Fibroblast of gingiva (primary cell): ENCODE measurements around the gene NKAIN2.
"Not testable (repeated sequence)": the region's sequence is repeated elsewhere in the genome, so short reads cannot be mapped to it uniquely, and the experiment has no call there.

Experiments used
- DNase-seq: peaks from one replicate; pipeline ENCODE4 v3.0.0-alpha.2; 2011; ENCODE audit warnings: low read depth

NKAIN2 gene

DNA sequence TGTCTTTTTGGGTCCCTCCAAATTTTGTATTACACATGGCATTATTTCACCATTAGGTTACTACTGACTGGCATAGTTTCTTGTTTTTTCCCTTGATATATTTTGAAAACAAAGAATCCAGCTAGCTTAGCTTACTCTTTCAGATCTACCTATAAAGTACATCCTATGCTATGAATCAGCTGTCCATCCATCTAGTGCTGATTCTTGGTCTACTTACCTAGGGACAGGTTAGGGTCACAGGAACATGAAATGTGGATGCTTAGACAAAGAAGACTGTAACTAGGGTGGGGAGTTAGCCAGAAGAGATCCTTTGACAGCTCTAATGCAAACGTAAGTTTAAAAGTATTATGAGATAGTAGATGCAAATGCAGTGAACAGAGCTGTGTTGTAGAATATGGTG, 91.7 kb downstream of the NKAIN2 start:
- no peak for DNase-seq

DNA sequence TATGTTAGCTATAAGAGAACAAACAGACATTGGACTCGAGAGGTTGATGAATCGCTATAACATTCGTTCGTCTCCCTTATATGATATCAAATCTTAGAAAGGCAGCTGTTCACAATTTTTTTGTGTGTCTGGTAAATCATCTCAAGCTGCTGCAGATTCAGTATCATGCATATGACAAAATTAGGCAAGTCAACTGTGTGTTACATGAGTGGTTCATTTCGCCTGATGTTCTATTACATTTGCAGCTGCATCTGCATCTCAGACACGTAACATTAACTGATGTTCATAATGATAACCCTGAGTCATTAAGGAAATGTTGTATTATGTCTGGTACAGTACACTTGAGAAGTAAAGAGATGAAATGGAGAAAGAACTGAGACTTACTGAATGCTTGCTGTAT, 92.1 kb downstream of the NKAIN2 start:
- DNase-seq, result no peak

GRCh38 chr6:123896869-123897268, 93.2 kb downstream of the NKAIN2 start:
- no peak for DNase-seq

- no peak for DNase-seq
Observed at GRCh38 chr6:123897965-123898364, 94.3 kb downstream of the NKAIN2 start.

- DNase-seq, result no peak
Observed at GRCh38 chr6:123898665-123899064, 95.0 kb downstream of the NKAIN2 start.

DNA sequence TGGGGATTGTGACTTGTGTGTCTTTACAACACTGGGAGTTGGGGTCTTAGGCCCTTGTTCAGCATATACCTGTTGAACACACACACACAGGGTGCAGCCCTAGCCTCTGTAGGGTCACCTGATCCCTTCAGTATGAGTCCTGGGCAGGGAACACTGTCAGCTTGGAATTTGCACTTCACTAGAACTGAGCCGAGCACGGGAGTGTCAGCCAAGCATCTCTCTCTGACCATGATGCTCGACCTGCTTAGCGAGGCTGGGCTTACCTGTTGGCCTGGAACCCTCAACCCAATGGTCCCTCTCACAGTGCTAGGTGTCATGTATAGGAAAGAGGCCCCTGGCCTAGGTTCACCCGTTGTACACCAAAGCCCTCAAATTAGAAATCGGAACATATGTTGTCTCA, 96.1 kb downstream of the NKAIN2 start:
- DNase-seq, result no peak

DNA sequence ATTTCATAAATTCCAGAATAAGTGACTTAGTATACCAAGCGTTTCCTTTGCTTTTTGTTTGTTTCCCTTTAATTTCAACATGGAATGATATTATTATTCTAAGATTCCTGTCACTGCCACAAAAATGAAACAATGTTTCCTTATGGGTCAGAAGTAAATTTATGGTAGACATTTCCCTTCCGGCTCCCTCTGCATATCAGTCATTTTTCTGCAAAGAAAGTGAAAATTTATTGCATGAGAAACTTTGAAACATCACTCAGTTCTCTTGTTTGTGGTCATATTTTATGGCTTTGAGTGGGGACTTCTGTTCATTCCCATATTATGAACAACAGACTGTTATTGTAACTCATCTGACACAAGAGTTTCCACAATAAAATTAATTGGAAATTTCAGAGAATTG, 97.8 kb downstream of the NKAIN2 start:
- DNase-seq, result no peak

GRCh38 chr6:123902738-123903313, 99.2 kb downstream of the NKAIN2 start:
- DNase-seq, result no peak

DNA sequence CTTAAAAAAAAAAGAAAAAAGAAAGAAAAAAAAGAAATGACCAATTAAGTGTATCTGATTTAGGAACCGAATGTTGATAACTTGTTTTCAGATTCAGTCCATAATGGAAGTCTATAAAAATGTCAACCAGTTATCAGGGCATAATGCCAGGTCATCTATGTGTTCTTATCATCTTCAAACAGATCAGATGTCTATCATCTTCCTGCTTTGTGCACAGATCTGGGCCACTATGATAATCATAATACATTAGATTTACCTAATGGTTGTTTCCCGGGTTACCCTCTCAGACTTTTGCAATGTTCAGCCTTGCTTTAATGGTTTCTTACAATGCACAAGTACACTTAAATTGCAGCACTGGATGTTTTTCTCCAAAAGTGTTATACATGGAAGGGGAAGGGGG, 100.6 kb downstream of the NKAIN2 start:
- no peak for DNase-seq

DNA sequence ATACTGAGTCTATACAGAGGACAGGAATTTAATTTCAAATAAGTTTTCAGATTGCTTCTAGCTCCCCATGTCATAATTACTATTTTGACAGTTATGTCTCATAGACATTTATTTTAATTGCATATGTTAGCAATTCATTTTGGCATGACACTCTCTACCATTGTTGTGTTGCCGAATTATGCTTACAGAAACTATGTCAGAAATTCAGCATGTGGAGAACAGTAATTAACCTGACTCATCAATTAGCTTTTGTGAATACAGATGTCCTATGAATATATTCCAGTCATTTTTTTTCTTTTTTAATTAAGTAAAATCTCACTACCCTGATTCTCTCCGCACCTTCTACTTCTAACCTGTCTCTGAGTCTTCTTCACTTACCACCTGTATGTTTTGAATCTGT, 105.1 kb downstream of the NKAIN2 start:
- DNase-seq, result no peak

DNA sequence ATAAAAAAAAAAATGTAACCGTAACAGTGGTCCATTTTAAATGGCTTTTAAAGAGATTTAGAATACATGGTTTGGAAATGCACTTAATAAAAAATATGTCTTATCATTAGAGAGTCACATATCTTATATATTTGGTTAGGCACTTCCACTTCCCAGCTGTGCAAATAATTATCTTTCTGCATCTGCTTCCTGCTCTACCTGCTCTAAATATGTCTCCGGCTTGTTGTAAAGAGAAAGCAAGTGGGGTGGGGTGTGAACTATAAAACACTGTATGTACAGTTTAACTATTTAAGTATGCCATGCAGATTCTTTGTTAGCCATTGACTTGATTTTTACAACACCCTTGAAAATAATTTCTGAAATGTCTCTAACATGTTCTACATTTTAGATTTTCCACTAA, 106.3 kb downstream of the NKAIN2 start:
- no peak for DNase-seq

DNA sequence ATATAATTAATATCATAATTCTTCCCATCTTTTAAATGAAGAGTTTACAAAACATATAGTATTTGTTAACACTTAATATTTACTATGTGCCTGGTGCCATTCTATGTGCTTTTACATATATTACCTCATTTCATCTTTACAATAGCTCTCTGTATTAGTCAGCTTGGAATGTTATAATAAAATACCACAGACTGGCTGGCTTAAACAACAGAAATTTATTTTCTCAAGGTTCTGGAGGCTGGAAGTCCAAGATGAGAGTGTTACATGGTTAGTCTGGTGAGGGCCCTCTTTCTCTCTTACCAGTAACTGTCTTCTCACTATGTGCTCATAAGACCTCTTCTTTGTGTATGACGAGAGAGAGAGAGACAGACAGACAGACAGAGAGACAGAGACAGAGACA, 110.2 kb downstream of the NKAIN2 start:
- no peak for DNase-seq

DNA sequence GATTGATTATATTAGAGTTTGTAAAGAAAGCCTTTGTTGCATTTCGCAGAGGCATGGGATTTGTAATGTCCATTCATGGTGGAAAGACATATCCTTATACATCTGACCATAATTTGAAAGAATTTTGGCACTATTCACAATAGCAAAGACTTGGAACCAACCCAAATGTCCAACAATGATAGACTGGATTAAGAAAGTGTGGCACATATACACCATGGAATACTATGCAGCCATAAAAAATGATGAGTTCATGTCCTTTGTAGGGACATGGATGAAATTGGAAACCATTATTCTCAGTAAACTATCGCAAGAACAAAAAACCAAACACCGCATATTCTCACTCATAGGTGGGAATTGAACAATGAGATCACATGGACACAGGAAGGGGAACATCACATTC, 119.7 kb downstream of the NKAIN2 start:
- DNase-seq, result not testable (repeated sequence)

DNA sequence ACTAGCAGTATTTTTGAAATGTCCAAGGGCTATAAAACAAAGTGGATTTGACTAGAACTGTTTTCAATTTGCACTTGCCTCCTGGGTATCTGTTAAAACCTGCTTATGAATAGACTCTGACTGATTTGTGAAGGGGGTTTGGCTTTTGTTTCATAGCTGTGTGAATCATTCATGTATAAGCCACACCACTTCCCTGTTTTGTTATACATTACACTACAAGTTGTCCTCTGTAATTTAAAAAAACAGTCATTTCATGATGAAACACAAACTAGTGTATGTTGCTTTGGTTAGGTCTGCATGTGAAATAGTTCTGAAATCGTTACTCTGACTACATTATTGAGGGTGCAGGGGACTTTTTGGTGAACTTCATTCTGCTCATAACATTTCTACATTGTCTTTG, 121.7 kb downstream of the NKAIN2 start:
- no peak for DNase-seq

GRCh38 chr6:123925842-123926399, 122.3 kb downstream of the NKAIN2 start:
- DNase-seq, result no peak

DNA sequence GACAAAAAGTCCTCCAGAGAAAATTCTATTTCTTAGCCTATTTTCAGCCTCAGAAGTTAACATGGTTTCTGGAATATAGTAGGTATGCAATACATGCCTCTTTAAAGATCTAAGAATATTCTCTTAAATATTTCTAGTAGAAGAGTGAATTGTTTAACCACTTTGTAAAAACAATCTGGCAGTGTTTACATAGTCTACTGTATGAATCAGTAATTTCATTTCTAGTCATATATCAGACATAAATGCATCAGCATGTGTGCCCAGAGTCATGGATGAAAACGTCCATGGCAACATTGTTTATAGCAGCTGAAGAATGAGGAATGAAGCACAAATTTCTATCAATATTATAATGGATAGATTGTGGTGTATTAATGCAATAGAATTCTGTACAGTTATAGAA, 124.9 kb downstream of the NKAIN2 start:
- no peak for DNase-seq

GRCh38 chr6:123931928-123932327, 128.3 kb downstream of the NKAIN2 start:
- DNase-seq, result no peak

GRCh38 chr6:123940551-123940950, 136.9 kb downstream of the NKAIN2 start:
- no peak for DNase-seq

DNA sequence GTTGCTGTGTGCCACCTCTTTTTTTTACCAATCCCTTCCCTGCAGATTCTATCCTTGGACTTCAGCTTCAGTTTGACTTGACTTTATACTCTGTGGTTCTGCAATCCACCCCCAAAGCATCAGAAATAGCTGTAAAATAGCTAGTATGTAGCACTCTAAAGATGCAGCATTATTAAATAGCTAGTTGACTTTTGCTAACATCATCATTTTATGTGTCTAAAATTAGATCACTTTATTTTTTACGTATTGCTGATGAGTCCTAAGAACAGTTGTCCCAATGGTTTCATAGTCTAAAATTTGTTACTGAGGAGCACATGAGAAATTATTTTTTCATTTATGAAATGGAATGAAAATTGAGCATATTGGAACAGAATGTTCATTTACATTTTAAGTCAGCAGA, 138.2 kb downstream of the NKAIN2 start:
- no peak for DNase-seq

- DNase-seq, result no peak
Observed at GRCh38 chr6:123945386-123945785, 141.7 kb downstream of the NKAIN2 start.

- no peak for DNase-seq
Observed at GRCh38 chr6:123953920-123954319, 150.3 kb downstream of the NKAIN2 start.

DNA sequence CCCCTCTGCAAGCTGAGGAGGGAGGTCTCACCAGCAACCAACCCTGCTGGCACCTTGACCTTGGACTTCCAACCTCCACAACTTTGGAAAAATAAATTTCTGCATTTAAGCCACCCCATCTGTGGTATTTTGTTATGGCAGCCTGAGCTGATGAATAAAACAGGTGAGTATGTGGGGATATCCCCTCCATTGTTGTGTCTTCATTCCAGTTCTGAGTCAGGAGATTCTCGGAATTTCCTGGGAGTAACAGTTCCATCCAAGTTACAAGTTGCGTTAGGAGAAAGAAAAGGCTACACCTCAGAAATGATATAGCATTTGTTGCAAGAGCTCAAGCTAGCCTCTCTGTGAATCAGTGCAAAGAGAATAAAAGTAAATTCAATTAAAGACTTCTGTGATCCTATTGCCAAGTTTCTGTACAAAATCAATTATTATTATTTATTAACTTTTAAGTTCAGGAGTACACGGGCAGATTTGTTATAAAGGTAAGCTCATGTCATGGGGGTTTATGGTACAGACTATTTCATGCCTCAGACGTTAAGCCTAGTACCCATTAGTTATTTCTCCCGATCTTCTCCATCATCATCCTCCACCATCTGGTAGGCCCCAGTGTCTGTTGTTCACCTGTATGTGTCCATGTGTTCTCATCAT, 153.0 kb downstream of the NKAIN2 start:
- no peak for DNase-seq

GRCh38 chr6:123962508-123962907, 158.8 kb downstream of the NKAIN2 start:
- no peak for DNase-seq

DNA sequence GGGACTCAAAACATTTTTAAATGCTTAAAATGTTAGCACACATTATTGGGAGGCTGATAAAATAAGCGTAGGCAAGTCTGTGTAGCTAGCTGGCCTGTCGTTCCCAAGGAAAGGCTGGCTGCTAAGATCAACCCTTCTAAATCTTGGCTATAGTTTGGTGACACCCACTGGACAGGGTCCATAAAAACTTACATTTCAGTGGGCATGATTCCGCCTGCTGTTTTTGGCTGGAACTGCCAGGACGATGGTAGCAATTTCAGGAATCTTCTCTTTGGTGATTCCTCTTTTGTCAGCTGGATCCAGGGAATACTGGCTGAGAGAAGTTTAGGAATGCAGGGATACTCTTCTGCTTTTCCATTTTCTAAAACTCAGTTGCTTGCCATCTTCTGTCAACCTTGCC, 162.2 kb downstream of the NKAIN2 start:
- no peak for DNase-seq
